ENCODE results near the gene RFNG.

DNA sequence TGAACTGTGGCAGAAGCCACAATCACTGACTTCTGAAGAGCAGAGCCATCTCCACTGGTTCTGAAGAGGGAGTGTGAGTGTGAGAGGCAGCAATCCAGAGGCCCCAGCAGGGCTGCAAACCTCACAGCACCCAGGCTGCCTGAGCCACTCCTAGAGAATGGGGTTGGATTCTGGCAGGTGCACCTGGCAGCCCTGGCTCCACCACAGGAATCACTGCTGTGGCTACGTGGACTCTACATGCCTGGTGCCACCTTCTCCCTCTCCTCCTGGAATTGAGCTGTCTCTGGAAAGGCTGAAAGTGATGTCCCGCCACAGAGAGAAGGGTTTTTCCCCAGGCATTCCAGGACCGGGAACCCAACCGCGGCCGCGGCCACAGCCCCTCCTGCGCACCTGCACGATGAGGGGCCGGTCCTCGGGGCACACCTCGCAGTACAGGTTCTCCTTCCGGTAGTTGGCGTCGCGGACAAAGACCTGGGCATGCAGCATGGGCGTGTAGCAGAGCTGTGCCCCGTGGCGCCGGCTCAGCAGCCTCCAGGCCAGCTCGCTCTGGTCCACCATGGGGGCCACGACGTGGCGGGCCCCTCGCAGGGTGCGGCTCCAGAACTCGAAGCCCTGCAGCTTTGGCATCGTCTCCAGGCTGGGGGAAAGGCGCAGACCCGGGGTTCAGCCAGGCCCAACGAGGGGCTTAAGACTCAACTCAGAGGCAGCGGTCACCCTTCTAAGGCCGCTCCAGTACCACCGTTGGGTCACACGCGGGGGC lies 13.0 kb upstream of the RFNG start:
- TF ChIP-seq EZH2 (IDR thresholded peaks at IDR 0.05; ENCODE audit: low read length, unreplicated experiment): no peak
- TF ChIP-seq, protein P1, sequence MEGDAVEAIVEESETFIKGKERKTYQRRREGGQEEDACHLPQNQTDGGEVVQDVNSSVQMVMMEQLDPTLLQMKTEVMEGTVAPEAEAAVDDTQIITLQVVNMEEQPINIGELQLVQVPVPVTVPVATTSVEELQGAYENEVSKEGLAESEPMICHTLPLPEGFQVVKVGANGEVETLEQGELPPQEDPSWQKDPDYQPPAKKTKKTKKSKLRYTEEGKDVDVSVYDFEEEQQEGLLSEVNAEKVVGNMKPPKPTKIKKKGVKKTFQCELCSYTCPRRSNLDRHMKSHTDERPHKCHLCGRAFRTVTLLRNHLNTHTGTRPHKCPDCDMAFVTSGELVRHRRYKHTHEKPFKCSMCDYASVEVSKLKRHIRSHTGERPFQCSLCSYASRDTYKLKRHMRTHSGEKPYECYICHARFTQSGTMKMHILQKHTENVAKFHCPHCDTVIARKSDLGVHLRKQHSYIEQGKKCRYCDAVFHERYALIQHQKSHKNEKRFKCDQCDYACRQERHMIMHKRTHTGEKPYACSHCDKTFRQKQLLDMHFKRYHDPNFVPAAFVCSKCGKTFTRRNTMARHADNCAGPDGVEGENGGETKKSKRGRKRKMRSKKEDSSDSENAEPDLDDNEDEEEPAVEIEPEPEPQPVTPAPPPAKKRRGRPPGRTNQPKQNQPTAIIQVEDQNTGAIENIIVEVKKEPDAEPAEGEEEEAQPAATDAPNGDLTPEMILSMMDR (conservative IDR thresholded peaks at IDR 0.05; ENCODE audit: low read depth, low read length): no peak
